K562 (cell line): ENCODE data around the gene ELK1. TPM values are rescaled to one million over a fixed set of nuclear protein-coding genes. Genes with fewer than 3 reads are reported as not detected.

Experiments
- BCOR ChIP-seq: fragments of 450-650 bp; IDR thresholded peaks from 2 replicates; pipeline ENCODE4 v1.6.1; 2016
- CSDE1 ChIP-seq, 2 experiments: fragments of 450-650 bp; IDR thresholded peaks; 2 replicates each; pipeline ENCODE4 v1.6.1; 2016; ENCODE audit warnings: mild to moderate bottlenecking in 1 of 2
- ELF2 ChIP-seq: fragments of 250-450 bp; sonication (Bioruptor Pico); IDR thresholded peaks from 2 replicates; pipeline ENCODE4 v1.5.0; 2021; ENCODE audit warnings: mild to moderate bottlenecking
- GABPB1 ChIP-seq: sonication (generic); formaldehyde crosslinking; IDR thresholded peaks from 2 replicates; pipeline ENCODE4 v1.8.0; 2022; ENCODE audit warnings: mild to moderate bottlenecking, missing genetic modification reagents
- GATAD2A ChIP-seq: fragments of 450-650 bp; IDR thresholded peaks from 2 replicates; pipeline ENCODE4 v1.6.1; 2017
- HDAC2 ChIP-seq: fragments of 450-650 bp; IDR thresholded peaks from 2 replicates; pipeline ENCODE4 v1.6.1; 2016; ENCODE audit warnings: mild to moderate bottlenecking
- HMG20A ChIP-seq: fragments of 450-650 bp; formaldehyde crosslinking; conservative IDR thresholded peaks from 2 replicates; pipeline ENCODE4 v1.4.0; 2020; ENCODE audit warnings: mild to moderate bottlenecking, mixed read lengths
- HNRNPLL ChIP-seq: fragments of 200-400 bp; formaldehyde crosslinking; IDR thresholded peaks from 2 replicates; pipeline ENCODE4 v1.6.1; 2017; ENCODE audit warnings: low read length, low read depth, mild to moderate bottlenecking; ENCODE audit not compliant: poor library complexity, severe bottlenecking
- KDM5B ChIP-seq: fragments of 200-600 bp; sonication (generic); IDR thresholded peaks from 2 replicates; pipeline ENCODE4 v1.6.1; 2012; ENCODE audit warnings: low read depth, mild to moderate bottlenecking, moderate library complexity, low read length, control low read depth, inconsistent platforms; ENCODE audit not compliant: insufficient replicate concordance
- NCOA6 ChIP-seq: fragments of 450-650 bp; IDR thresholded peaks from 2 replicates; pipeline ENCODE4 v1.6.1; 2017; ENCODE audit warnings: mild to moderate bottlenecking
- NFATC3 ChIP-seq: fragments of 450-650 bp; IDR thresholded peaks from 2 replicates; pipeline ENCODE4 v1.6.1; 2017; ENCODE audit warnings: mild to moderate bottlenecking
- POLR2G ChIP-seq: fragments of 200-400 bp; formaldehyde crosslinking; IDR thresholded peaks from 2 replicates; pipeline ENCODE4 v1.6.1; 2017; ENCODE audit warnings: low read depth, mild to moderate bottlenecking, antibody characterized with exemption, low read length, moderate library complexity
- POLR3A ChIP-seq: IDR thresholded peaks from 2 replicates; pipeline ENCODE4 v1.6.1; 2011; ENCODE audit warnings: borderline replicate concordance, mild to moderate bottlenecking, moderate library complexity; ENCODE audit not compliant: insufficient read length, insufficient read depth; ENCODE audit errors: extremely low read depth
- SIN3B ChIP-seq: fragments of 450-650 bp; IDR thresholded peaks from 2 replicates; pipeline ENCODE4 v1.6.1; 2017; ENCODE audit warnings: low read depth, mild to moderate bottlenecking, moderate library complexity
- TFAM ChIP-seq: fragments of 250-450 bp; sonication (Bioruptor Pico); conservative IDR thresholded peaks from 2 replicates; pipeline ENCODE4 v1.5.0; 2021; ENCODE audit warnings: mild to moderate bottlenecking, moderate library complexity
- TRIM24 ChIP-seq, 2 experiments: fragments of 450-650 bp; IDR thresholded peaks; 2 replicates each; pipeline ENCODE4 v1.6.1; 2016
- ZFX ChIP-seq: sonication (generic); formaldehyde crosslinking; IDR thresholded peaks from 2 replicates; pipeline ENCODE4 v1.8.0; 2022; ENCODE audit warnings: mild to moderate bottlenecking, missing genetic modification reagents, moderate library complexity
- ZNF436 ChIP-seq: fragments of 250-450, 450-650 bp; sonication (Bioruptor Pico); formaldehyde crosslinking; IDR thresholded peaks from 2 replicates; pipeline ENCODE4 v1.7.0; 2020; ENCODE audit warnings: mild to moderate bottlenecking
- ZNF644 ChIP-seq: fragments of 200-800 bp; sonication (Bioruptor generic); IDR thresholded peaks from 2 replicates; pipeline ENCODE4 v1.6.1; 2016; ENCODE audit warnings: low read depth, missing genetic modification characterization, missing compliant biosample characterization
- ZNF778 ChIP-seq: fragments of 450-650 bp; formaldehyde crosslinking; IDR thresholded peaks from 2 replicates; pipeline ENCODE4 v1.4.0; 2020; ENCODE audit warnings: mild to moderate bottlenecking, moderate library complexity
- ZNF780A ChIP-seq: fragments of 250-450 bp; sonication (Bioruptor Pico); IDR thresholded peaks from 2 replicates; pipeline ENCODE4 v1.5.0; 2021; ENCODE audit warnings: mild to moderate bottlenecking
- ZZZ3 ChIP-seq: fragments of 450-650 bp; IDR thresholded peaks from 2 replicates; pipeline ENCODE4 v1.6.1; 2016; ENCODE audit warnings: antibody characterized with exemption, mild to moderate bottlenecking, moderate library complexity
- polyA plus RNA-seq, 8 experiments: library from polyadenylated mRNA; depleted of rRNA in 4 of 8; stranded (reverse) in 5 of 8; unstranded in 3 of 8; fragments of >200 nt; fragmentation: Nextera tagmentation in 2 of 8; fragmentation: Illumina TruSeq in 1 of 8; extraction: Ambion mirVana in 2 of 8; extraction: Trizol in 1 of 8; gene quantifications; 2 replicates each; pipeline versions ENCODE4 v1.2.1 to v1.2.3, GENCODE V29; 2011 to 2014; ENCODE audit warnings: inconsistent platforms in 1 of 8, missing spikeins in 1 of 8
- total RNA-seq, 7 experiments: library from RNA; depleted of rRNA in 6 of 7; stranded (reverse); fragments of >200 nt in 6 of 7; fragmentation: Illumina TruSeq in 2 of 7; extraction: Trizol in 2 of 7; gene quantifications; 2 replicates each; pipeline versions ENCODE4 v1.2.1 to v1.2.3, GENCODE V29; 2011 to 2021; ENCODE audit warnings: low replicate concordance in 1 of 7
- TF ChIP-seq, protein P1 (sequence below), 2 experiments: fragments of 450-650 bp; IDR thresholded peaks; 2 replicates each; pipeline ENCODE4 v1.6.1; 2016
- TF ChIP-seq, protein P2 (sequence below): fragments of 200-800 bp; sonication (Bioruptor generic); IDR thresholded peaks from 2 replicates; pipeline ENCODE4 v1.6.1; 2017; ENCODE audit warnings: missing genetic modification characterization, missing compliant biosample characterization
- TF ChIP-seq, protein P3 (sequence below): fragments of 450-650 bp; IDR thresholded peaks from 2 replicates; pipeline ENCODE4 v1.7.1; 2018; ENCODE audit warnings: mild to moderate bottlenecking, low read depth; ENCODE audit not compliant: partially characterized antibody
- TF ChIP-seq, protein P4 (sequence below): fragments of 450-650 bp; IDR thresholded peaks from 2 replicates; pipeline ENCODE4 v1.6.1; 2016; ENCODE audit warnings: low read depth, mild to moderate bottlenecking, moderate library complexity

The ELK1 gene
- total and polyA plus RNA-seq, 9 of the 15 experiments (the other 6 are each of a cell fraction or from before 2014, with no cell fraction given), result 4.4 to 74.9 (median 26.5) TPM

DNA sequence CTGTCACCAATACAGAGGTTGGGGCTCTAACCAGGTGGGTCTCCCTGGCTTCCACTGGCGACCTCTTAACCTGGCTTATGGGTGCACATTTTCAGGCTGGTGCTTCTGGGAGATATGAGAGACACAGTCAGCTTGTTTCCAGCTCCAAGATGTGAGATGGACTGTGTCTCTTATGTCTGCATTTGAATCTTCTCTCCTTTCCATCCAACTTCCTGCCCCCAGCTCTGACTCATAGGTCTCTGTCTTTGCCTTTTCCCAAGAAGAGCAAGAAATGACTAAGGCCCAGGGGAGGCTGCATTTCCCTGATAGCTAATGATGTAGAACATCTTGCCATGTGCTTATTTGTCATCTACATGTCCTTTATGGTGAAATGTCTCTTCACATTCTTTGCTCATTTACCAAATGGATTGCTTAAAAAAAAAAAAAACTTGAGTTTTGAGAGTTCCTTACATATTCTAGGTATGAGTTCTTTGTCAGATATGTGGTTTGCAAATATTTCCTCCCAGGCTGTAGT, 11.8 kb upstream of the ELK1 start (continued):
- TF ChIP-seq, protein P1, sequence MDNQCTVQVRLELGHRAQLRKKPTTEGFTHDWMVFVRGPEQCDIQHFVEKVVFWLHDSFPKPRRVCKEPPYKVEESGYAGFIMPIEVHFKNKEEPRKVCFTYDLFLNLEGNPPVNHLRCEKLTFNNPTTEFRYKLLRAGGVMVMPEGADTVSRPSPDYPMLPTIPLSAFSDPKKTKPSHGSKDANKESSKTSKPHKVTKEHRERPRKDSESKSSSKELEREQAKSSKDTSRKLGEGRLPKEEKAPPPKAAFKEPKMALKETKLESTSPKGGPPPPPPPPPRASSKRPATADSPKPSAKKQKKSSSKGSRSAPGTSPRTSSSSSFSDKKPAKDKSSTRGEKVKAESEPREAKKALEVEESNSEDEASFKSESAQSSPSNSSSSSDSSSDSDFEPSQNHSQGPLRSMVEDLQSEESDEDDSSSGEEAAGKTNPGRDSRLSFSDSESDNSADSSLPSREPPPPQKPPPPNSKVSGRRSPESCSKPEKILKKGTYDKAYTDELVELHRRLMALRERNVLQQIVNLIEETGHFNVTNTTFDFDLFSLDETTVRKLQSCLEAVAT (IDR thresholded peaks at IDR 0.05), result no peak
- TF ChIP-seq, protein P2, sequence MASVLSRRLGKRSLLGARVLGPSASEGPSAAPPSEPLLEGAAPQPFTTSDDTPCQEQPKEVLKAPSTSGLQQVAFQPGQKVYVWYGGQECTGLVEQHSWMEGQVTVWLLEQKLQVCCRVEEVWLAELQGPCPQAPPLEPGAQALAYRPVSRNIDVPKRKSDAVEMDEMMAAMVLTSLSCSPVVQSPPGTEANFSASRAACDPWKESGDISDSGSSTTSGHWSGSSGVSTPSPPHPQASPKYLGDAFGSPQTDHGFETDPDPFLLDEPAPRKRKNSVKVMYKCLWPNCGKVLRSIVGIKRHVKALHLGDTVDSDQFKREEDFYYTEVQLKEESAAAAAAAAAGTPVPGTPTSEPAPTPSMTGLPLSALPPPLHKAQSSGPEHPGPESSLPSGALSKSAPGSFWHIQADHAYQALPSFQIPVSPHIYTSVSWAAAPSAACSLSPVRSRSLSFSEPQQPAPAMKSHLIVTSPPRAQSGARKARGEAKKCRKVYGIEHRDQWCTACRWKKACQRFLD (CRISPR knock-in tag), result peak; percentile 42; the same call in 1 of the 2 replicates
- no peak for TF ChIP-seq ZNF780A (CRISPR knock-in tag)
- 0 out of 2 replicates have a peak, but pooled peaks have one; percentile 54 for TF ChIP-seq HDAC2
- no peak for TF ChIP-seq NCOA6
- no peak for TF ChIP-seq SIN3B
- TF ChIP-seq, protein P3, sequence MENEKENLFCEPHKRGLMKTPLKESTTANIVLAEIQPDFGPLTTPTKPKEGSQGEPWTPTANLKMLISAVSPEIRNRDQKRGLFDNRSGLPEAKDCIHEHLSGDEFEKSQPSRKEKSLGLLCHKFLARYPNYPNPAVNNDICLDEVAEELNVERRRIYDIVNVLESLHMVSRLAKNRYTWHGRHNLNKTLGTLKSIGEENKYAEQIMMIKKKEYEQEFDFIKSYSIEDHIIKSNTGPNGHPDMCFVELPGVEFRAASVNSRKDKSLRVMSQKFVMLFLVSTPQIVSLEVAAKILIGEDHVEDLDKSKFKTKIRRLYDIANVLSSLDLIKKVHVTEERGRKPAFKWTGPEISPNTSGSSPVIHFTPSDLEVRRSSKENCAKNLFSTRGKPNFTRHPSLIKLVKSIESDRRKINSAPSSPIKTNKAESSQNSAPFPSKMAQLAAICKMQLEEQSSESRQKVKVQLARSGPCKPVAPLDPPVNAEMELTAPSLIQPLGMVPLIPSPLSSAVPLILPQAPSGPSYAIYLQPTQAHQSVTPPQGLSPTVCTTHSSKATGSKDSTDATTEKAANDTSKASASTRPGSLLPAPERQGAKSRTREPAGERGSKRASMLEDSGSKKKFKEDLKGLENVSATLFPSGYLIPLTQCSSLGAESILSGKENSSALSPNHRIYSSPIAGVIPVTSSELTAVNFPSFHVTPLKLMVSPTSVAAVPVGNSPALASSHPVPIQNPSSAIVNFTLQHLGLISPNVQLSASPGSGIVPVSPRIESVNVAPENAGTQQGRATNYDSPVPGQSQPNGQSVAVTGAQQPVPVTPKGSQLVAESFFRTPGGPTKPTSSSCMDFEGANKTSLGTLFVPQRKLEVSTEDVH, result no peak
- no peak for TF ChIP-seq TFAM
- no peak for TF ChIP-seq ZZZ3
- no peak for TF ChIP-seq CSDE1 (IDR thresholded peaks at IDR 0.05)
- TF ChIP-seq POLR3A, result no peak
- TF ChIP-seq ZNF778 (CRISPR knock-in tag), result no peak
- no peak for TF ChIP-seq GATAD2A
- no peak for TF ChIP-seq HMG20A
- TF ChIP-seq ELF2 (CRISPR knock-in tag), result no peak
- no peak for TF ChIP-seq GABPB1 (CRISPR knock-in tag)
- TF ChIP-seq HNRNPLL, result no peak
- no peak for TF ChIP-seq POLR2G
- TF ChIP-seq NFATC3, result no peak
- no peak for TF ChIP-seq BCOR
- no peak for TF ChIP-seq KDM5B
- no peak for TF ChIP-seq ZNF436 (CRISPR knock-in tag)
- TF ChIP-seq ZNF644 (tag), result no peak
- peak; percentile 76 to 84 for TF ChIP-seq TRIM24 (IDR thresholded peaks at IDR 0.05)
- TF ChIP-seq ZFX (CRISPR knock-in tag), result no peak
- TF ChIP-seq, protein P4, sequence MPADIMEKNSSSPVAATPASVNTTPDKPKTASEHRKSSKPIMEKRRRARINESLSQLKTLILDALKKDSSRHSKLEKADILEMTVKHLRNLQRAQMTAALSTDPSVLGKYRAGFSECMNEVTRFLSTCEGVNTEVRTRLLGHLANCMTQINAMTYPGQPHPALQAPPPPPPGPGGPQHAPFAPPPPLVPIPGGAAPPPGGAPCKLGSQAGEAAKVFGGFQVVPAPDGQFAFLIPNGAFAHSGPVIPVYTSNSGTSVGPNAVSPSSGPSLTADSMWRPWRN, result no peak
